ENCODE data around the gene PTF1A. TPM values are rescaled to one million over a fixed set of nuclear protein-coding genes. Genes with fewer than 3 reads are reported as not detected.

The PTF1A gene
- total RNA-seq, 1 experiment from 2014 or later, result not detected

DNA sequence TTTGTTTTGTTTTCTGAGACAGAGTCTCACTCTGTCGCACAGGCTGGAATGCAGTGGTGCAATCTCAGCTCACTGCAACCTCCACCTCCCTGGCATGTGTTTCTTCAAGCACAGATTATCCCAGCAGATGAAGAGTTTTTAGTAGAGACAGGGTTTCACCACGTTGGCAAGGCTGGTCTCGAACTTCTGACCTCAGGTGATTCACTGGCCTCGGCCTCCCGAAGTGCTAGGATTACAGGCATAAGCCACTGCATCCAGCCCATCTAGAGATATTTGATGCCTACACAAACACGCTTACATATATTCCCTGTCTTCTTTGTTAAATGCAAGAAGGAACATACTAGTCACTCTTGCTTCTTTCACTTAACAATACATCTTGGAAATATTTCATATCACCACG is 5.9 kb upstream of the PTF1A start:
- CTCF ChIA-PET, result no interaction called here
- in situ Hi-C loops (cut with HindIII; ENCODE audit: low pct_unique_long_range_greater_than_20kb, low sequenced_read_pairs), result no loop called here
- DNase-seq (ENCODE audit: low read depth, low spot score), result no peak
- intact Hi-C loops (cut with micrococcal nuclease; ENCODE audit: unreplicated experiment), result no loop called here
- Histone ChIP-seq H3K9me3 (ENCODE audit: control insufficient read depth, insufficient read depth, low read depth, low read length) (no peaks in the 10 kb centered on the region), H3K36me3 (ENCODE audit: control insufficient read depth, insufficient read depth, low read length) (no peaks in the 10 kb centered on the region), H3K27ac (ENCODE audit: low read length) (no peak overlapping the region), H3K4me3 (ENCODE audit: low read depth in 2 of 2, low read length in 2 of 2) (no peak overlapping the region), H3K4me1 (ENCODE audit: control insufficient read depth, insufficient read depth, low read length) (no peaks in the 10 kb centered on the region), H3K27me3 (ENCODE audit: control insufficient read depth, insufficient read depth, low read length) (peaks cover 3% of the 10 kb centered on the region; the same call in 1 of the 2 replicates)
- TF ChIP-seq, protein P1, sequence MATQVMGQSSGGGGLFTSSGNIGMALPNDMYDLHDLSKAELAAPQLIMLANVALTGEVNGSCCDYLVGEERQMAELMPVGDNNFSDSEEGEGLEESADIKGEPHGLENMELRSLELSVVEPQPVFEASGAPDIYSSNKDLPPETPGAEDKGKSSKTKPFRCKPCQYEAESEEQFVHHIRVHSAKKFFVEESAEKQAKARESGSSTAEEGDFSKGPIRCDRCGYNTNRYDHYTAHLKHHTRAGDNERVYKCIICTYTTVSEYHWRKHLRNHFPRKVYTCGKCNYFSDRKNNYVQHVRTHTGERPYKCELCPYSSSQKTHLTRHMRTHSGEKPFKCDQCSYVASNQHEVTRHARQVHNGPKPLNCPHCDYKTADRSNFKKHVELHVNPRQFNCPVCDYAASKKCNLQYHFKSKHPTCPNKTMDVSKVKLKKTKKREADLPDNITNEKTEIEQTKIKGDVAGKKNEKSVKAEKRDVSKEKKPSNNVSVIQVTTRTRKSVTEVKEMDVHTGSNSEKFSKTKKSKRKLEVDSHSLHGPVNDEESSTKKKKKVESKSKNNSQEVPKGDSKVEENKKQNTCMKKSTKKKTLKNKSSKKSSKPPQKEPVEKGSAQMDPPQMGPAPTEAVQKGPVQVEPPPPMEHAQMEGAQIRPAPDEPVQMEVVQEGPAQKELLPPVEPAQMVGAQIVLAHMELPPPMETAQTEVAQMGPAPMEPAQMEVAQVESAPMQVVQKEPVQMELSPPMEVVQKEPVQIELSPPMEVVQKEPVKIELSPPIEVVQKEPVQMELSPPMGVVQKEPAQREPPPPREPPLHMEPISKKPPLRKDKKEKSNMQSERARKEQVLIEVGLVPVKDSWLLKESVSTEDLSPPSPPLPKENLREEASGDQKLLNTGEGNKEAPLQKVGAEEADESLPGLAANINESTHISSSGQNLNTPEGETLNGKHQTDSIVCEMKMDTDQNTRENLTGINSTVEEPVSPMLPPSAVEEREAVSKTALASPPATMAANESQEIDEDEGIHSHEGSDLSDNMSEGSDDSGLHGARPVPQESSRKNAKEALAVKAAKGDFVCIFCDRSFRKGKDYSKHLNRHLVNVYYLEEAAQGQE (IDR thresholded peaks at IDR 0.05; ENCODE audit: insufficient read depth in 1 of 2, low read depth in 2 of 2, low read length in 1 of 2), result no peak
- no peak for TF ChIP-seq SIN3A (IDR thresholded peaks at IDR 0.05; ENCODE audit: borderline replicate concordance, insufficient read depth, low read depth, low read length)
- TF ChIP-seq, protein P2, sequence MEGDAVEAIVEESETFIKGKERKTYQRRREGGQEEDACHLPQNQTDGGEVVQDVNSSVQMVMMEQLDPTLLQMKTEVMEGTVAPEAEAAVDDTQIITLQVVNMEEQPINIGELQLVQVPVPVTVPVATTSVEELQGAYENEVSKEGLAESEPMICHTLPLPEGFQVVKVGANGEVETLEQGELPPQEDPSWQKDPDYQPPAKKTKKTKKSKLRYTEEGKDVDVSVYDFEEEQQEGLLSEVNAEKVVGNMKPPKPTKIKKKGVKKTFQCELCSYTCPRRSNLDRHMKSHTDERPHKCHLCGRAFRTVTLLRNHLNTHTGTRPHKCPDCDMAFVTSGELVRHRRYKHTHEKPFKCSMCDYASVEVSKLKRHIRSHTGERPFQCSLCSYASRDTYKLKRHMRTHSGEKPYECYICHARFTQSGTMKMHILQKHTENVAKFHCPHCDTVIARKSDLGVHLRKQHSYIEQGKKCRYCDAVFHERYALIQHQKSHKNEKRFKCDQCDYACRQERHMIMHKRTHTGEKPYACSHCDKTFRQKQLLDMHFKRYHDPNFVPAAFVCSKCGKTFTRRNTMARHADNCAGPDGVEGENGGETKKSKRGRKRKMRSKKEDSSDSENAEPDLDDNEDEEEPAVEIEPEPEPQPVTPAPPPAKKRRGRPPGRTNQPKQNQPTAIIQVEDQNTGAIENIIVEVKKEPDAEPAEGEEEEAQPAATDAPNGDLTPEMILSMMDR (IDR thresholded peaks at IDR 0.05), result no peak
- TF ChIP-seq POLR2AphosphoS5 (IDR thresholded peaks at IDR 0.05; ENCODE audit: low read depth, low read length), result no peak
- no peak for TF ChIP-seq TCF7L2 (IDR thresholded peaks at IDR 0.05; ENCODE audit: low read depth, low read length)
- POLR2A ChIA-PET, result no interaction called here
- no peak for ATAC-seq
- BruUV-seq (replicated peaks), result no TSS peak

DNA sequence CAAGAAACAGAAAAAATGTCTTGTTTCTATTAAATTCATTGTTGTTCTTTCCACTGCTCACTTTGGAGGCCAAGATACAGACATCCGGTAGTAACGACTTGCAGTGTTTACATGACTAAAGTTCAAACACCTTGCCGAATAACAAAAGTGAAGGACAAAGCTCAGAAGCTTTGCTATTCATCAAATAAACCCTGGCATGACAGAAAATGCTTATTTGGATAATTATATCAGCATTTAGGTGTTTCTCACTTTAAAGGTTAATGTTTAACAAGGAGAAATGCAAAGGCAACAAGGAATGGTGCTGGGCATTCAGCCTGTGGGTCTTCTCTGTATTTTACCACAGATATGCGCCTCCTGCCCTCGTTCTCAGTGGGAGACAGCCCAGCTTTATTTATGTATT is 5.4 kb upstream of the PTF1A start:
- DNase-seq (ENCODE audit: low read depth, low spot score) (no peak), ATAC-seq (no peak)
- H3K27ac ChIP-seq (ENCODE audit: low read length), result no peak overlapping the region
- no peaks in the 10 kb centered on the region for H3K9me3 ChIP-seq (ENCODE audit: control insufficient read depth, insufficient read depth, low read depth, low read length)
- TF ChIP-seq POLR2AphosphoS5 (IDR thresholded peaks at IDR 0.05; ENCODE audit: low read depth, low read length) (no peak), SIN3A (IDR thresholded peaks at IDR 0.05; ENCODE audit: borderline replicate concordance, insufficient read depth, low read depth, low read length) (no peak), TCF7L2 (IDR thresholded peaks at IDR 0.05; ENCODE audit: low read depth, low read length) (no peak)
- TF ChIP-seq, protein P2 (IDR thresholded peaks at IDR 0.05), result no peak
- TF ChIP-seq, protein P1 (IDR thresholded peaks at IDR 0.05; ENCODE audit: insufficient read depth in 1 of 2, low read depth in 2 of 2, low read length in 1 of 2), result no peak
- POLR2A ChIA-PET, result no interaction called here
- no peaks in the 10 kb centered on the region for H3K4me1 ChIP-seq (ENCODE audit: control insufficient read depth, insufficient read depth, low read length)
- intact Hi-C loops (cut with micrococcal nuclease; ENCODE audit: unreplicated experiment) (no loop called here), in situ Hi-C loops (cut with HindIII; ENCODE audit: low pct_unique_long_range_greater_than_20kb, low sequenced_read_pairs) (no loop called here)
- BruUV-seq (replicated peaks), result no TSS peak
- no peaks in the 10 kb centered on the region for H3K36me3 ChIP-seq (ENCODE audit: control insufficient read depth, insufficient read depth, low read length)
- H3K4me3 ChIP-seq (ENCODE audit: low read depth in 2 of 2, low read length in 2 of 2), result no peak overlapping the region
- CTCF ChIA-PET, result interaction anchor here (0.8 kb wide), 1 partner anchor 29 kb away, joined by 4 read pairs; no protein-coding TSS in a partner anchor
- H3K27me3 ChIP-seq (ENCODE audit: control insufficient read depth, insufficient read depth, low read length), result peaks cover 1% of the 10 kb centered on the region; the same call in 1 of the 2 replicates
